ENCODE data around the gene ZKSCAN1.
"Not testable (repeated sequence)": the region's sequence is repeated elsewhere in the genome, so short reads cannot be mapped to it uniquely, and the experiment has no call there.

ZKSCAN1 gene

DNA sequence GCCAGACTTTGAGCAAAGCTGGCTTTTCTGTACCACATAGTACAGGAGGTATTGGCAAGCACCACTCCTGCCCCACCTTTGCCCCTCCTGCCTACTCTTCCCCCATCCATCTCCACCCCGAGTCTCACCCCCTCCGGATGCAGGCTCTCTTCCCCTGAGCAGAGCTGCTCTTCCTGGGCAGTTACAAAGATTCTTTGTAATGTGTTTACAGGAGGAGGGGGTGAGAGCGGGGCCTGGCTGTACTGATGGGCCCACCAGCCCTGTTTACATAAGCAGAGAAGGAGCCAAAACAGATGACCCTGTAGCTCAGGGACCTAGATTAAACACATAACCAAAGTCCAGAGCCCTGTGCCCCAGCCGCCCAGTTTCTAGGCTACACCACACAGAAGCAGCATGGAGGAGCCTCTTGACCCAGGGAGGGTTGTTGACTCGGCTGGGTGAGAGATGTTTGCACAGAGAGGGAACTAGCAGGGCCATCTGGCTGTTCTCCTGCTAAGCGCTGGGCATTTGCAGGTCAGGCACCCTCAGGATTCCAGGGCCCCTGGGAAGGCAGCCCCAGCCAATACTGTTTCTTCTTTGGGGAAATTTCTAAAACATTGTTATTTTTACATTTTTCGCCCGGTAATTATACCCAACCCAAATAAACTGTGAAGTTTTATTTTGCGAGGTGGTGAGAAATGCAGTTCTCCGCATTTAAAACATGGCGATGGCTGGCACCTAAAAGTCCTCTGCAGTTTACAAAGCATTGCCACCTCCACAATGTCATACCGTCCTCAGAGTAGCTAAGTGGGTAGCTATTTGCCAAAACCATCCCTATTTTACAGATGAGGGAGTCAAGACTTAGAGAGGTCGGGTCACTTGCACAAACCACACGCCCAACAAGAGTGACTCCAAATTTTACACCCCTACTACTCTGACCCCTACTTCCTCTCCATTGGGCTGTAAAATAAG, 11.4 kb upstream of the ZKSCAN1 start:
- no peak for DNase-seq

DNA sequence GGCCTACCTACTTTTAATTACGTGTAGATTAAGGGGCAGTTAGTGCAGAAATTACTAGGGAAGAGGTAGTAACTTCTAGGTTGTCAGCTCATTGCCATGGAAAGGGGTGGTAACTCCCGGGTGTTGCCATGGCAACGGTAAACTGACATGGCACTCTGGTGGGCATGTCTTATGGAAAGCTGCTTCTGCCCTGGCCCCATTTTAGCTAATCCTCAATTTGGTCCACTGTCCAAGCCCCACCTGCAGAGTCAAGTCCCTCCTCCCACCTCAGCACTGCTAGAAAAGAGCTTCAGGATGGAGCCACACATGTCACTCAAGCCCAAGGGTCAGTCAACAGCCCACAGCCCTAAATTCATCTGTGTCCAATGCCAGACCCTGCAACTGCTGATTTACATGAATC, 7.5 kb upstream of the ZKSCAN1 start:
- DNase-seq, result no peak

DNA sequence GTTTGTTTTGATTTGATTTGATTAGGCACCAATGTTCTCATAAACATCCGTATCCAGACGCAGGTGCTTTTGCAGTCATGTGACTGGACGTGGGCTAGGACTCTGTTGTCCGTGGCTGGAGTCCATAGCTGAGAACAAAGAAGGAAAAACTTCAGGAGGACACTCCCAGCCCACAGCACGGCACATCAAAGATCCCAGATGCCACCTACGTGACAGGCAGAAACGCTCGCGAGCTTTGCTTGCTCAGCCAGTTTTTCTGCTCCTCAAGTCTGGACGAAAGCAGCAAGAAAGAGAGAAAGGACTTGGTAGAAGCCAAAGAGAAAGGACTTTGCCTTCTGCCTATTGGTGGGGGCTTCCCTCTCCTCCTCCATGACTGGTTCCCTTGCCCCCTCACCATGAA, 6.9 kb upstream of the ZKSCAN1 start:
- DNase-seq, result no peak

GRCh38 chr7:100009952-100010351, 5.4 kb upstream of the ZKSCAN1 start:
- DNase-seq, result not testable (repeated sequence)

DNA sequence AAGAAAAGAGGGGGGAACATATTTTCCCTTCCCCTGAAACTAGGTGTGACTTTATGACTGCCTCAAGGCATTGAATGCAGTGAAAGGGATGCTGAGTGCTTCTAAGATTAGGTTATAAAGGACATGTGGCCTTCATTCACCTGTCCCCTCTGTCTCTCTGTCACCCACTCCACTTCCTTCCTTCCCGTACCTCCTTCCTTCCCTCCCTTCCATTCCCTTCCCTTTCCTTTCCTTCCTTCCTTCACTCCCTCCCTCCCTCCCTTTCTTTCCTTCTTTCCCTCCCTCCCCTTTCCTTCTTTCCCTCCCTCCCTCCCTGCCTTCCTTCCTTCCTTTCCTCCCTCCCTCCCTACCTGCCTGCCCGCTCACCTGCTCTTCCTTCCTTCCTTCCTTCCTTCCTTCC, 4.5 kb upstream of the ZKSCAN1 start:
- no peak for DNase-seq

GRCh38 chr7:100011516-100011915, 3.9 kb upstream of the ZKSCAN1 start:
- no peak for DNase-seq

- DNase-seq, result not testable (repeated sequence)
Observed at GRCh38 chr7:100012385-100013327, 2.7 kb upstream of the ZKSCAN1 start.

DNA sequence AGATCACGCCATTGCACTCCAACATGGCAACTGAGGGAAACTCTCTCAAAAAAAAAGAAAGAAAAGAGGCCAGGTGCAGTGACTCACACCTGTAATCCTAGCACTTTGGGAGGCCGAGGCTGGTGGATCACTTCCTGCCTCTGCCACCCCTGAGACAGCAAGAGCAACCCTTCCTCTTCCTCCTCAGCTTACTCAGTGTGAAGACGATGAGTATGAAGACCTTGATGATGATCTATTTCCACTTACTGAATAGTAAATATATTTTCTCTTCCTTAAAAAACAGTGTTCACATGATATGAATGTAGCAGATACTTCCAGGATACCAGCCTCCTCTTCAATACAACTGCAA, 2.1 kb upstream of the ZKSCAN1 start:
- no peak for DNase-seq

DNA sequence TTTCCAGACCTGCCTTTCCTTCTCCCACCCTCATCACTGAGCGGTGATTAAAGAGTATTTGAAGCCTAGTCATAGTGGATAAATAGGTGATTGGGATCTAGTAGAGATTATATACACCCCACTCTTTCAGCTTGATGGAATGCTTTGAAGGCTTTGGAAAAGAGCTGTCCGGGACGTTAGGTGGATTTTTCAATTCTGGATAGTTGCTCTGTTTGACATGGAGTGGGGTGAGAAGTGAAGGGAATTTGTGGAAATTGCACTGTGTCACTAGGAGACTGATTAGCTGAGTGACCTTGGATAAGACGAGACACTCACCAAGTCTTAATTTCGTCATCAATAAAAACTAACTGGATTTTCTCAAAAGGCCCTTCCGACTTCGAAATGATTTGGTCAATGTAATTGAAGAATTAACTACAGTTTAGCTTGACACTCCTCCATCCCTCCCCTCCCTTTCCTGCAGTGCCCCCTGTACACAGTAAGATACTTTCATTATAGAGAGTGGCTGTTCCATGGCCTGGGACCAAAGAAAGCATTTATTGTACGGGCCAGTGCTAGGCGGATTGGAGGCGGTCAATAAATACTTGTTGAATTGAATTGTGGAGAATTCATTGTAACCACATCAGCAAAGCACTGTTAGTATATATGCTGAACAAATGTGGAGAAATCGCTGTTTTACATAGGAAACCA, 962 bp downstream of the ZKSCAN1 start:
- DNase-seq, result no peak

DNA sequence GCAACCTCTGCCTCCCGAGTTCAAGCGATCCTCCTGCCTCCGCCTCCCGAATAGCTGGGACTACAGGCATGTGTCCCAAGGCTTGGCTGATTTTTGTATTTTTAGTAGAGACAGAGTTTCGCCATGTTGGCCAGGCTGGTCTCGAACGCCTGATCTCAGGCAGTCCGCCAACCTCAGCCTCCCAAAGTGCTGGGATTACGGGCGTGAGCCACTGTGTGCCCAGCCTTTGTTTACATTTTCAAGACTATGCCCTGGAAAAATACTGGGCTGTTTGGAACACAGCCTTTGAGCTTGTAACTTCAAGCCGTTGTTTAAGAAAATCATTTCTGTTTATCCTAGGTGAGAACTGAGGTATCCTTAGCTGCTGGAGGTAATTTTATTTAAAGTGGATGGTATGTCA, 1.9 kb downstream of the ZKSCAN1 start:
- no peak for DNase-seq

DNA sequence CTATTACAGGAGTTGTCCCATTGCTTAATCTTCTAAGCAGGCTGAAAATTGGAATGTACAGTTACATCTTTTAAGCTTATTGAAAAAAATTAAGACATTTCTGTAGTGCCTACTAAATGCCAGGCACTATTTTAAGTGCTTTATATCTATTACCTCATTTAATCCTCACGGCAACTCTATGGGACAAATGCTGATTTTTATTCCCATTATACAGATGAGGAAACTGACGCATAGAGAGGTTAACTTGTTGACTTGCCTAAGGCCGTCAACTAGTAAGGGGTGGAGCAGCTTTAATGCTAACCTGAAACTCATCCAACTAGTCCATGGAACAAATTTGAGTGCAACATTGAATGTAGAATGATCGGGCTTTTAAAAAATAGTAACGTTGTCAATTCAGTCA, 2.5 kb downstream of the ZKSCAN1 start:
- no peak for DNase-seq

DNA sequence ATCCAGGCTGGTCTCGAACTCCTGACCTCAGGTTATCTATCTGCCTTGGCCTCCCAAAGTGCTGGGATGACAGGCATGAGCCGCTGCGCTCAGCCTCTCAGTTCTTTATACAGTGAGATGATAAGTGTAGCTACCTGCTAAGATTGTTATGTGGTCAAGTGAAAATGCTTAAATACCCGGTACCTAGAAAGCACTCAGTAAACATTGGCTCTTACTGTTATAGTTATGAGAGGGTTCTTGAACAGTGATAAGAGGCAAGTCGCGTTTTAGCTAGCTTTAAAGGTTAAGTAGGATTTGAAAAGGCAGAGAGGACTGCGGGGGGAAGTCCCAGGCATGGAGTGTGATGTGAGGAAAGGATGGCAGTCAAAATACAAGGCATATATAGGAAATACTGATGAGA, 4.5 kb downstream of the ZKSCAN1 start:
- no peak for DNase-seq

GRCh38 chr7:100021297-100021696, 5.9 kb downstream of the ZKSCAN1 start:
- DNase-seq, result no peak

DNA sequence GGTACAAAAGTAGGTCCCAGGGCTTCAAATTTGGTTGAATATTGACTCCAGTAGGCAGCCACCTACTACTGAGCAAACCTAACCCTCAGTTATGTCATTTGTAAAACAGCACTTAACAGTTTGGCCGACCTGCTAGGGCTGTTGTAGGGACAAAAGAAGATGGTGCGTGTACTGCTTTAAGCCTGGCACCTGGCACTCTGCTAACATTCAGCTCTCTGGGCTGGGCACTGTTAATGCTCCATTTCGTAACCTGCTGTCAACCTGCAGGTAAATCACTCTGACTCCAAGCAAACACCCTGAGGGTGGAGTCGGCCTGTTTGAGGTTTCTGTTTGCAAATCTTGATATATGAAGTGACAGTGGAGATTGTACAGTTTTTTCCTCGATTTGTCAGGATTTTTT, 7.2 kb downstream of the ZKSCAN1 start:
- no peak for DNase-seq

DNA sequence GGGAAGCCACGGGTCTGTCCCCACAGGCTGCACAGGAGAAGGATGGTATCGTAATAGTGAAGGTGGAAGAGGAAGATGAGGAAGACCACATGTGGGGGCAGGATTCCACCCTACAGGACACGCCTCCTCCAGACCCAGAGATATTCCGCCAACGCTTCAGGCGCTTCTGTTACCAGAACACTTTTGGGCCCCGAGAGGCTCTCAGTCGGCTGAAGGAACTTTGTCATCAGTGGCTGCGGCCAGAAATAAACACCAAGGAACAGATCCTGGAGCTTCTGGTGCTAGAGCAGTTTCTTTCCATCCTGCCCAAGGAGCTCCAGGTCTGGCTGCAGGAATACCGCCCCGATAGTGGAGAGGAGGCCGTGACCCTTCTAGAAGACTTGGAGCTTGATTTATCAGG, 8.1 kb downstream of the ZKSCAN1 start:
- no peak for DNase-seq

DNA sequence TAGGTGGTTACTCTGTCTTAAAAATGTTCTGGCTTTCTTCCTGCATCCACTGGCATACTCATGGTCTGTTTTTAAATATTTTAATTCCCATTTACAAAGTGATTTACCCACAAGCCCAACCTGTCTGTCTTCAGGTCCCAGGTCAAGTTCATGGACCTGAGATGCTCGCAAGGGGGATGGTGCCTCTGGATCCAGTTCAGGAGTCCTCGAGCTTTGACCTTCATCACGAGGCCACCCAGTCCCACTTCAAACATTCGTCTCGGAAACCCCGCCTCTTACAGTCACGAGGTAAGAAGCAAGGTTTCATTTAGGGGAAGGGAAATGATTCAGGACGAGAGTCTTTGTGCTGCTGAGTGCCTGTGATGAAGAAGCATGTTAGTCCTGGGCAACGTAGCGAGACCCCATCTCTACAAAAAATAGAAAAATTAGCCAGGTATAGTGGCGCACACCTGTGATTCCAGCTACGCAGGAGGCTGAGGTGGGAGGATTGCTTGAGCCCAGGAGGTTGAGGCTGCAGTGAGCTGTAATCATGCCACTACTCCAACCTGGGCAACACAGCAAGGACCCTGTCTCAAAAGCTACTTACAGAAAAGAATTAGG, 8.7 kb downstream of the ZKSCAN1 start:
- no peak for DNase-seq

DNA sequence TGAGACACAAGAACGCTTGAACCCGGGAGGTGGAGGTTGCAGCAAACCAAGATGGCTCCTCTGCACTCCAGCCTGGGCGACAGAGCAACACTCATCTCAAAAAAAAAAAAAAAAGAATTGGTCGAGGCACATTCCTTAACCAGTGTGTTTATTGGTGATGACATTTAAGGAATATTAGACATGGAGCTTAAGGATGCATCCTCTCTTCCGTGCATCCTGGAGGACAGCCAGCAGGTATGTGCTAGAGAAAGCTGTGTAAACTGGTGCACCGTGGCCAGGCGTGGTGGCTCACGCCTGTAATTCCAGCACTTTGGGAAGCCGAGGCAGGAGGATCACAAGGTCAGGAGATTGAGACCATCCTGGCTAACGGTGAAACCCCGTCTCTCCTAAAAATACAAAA, 11.8 kb downstream of the ZKSCAN1 start:
- DNase-seq, result no peak

- DNase-seq, result no peak
Observed at GRCh38 chr7:100029596-100029995, 14.2 kb downstream of the ZKSCAN1 start.

GRCh38 chr7:100033526-100033925, 18.1 kb downstream of the ZKSCAN1 start:
- no peak for DNase-seq

DNA sequence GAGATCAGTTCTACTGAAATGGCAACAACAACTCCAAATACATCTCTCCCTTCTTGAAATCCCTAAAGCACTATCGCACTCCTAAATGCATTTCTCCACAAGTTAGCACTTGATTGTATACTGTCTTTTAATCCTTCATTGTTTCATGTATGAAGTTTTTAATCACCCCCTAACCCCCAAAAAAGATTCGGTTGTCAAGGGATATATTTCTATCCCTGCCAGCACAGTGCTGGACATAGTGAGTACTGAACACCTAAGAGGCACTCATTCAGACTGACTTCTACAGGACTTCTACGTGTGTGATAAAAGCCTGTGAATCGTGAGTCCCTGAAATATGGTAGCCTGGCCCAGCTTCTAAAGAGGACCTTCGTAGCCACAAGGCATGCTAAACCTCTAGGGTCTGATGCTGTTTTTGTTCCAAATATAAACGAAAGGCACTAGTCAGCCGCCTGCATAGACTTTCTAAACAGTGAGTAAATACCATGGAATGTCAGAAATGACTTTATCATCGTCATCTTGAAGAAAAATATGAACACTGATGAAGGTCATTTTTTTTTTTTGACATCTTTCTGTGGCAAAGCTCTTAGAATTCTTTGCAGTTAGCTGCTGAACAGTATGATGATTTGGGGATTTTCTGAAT, 19.6 kb downstream of the ZKSCAN1 start:
- no peak for DNase-seq

- DNase-seq, result no peak
Observed at GRCh38 chr7:100035876-100036275, 20.5 kb downstream of the ZKSCAN1 start.

GRCh38 chr7:100038326-100038725, 22.9 kb downstream of the ZKSCAN1 start:
- DNase-seq, result no peak
